ENCODE results near the gene TIMM29.

DNA sequence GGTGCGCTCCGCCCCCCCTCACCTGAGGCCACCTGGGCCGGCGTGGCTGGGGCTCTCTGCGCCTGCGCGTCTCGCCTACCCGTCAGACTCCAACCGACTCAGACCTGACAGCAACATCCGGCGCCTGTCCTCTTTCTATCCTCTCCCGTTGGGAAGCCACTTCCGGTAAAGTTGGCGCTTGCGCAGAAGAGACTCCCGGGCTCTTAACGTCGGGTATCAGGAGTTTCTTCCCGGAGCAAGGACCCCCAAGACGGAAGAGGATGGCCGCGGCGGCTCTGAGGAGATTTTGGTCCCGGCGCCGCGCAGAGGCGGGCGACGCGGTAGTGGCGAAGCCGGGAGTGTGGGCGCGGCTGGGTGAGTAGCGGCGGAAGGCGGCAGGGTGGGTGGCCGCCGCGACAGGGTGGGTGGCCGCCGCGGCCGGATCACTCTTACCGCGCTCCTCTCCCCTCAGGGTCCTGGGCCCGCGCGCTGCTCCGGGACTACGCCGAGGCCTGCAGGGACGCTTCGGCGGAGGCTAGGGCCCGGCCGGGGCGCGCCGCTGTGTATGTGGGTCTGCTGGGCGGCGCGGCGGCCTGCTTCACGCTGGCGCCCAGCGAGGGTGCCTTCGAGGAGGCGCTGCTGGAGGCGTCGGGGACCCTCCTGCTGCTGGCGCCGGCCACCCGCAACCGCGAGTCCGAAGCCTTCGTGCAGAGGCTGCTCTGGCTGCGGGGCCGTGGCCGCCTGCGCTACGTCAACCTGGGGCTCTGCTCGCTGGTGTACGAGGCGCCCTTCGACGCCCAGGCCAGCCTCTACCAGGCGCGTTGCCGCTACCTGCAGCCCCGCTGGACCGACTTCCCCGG lies at the start of gene TIMM29, which contains the start of gene YIPF2:
- TF ChIP-seq, protein P1, sequence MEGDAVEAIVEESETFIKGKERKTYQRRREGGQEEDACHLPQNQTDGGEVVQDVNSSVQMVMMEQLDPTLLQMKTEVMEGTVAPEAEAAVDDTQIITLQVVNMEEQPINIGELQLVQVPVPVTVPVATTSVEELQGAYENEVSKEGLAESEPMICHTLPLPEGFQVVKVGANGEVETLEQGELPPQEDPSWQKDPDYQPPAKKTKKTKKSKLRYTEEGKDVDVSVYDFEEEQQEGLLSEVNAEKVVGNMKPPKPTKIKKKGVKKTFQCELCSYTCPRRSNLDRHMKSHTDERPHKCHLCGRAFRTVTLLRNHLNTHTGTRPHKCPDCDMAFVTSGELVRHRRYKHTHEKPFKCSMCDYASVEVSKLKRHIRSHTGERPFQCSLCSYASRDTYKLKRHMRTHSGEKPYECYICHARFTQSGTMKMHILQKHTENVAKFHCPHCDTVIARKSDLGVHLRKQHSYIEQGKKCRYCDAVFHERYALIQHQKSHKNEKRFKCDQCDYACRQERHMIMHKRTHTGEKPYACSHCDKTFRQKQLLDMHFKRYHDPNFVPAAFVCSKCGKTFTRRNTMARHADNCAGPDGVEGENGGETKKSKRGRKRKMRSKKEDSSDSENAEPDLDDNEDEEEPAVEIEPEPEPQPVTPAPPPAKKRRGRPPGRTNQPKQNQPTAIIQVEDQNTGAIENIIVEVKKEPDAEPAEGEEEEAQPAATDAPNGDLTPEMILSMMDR (conservative IDR thresholded peaks at IDR 0.05 in 1 of 2, IDR thresholded peaks at IDR 0.05 in 1 of 2; ENCODE audit: extremely low read depth in 1 of 2, insufficient read depth in 1 of 2, low read depth in 1 of 2, low read length in 2 of 2), result no peak
- TF ChIP-seq EZH2 (IDR thresholded peaks at IDR 0.05; ENCODE audit: borderline replicate concordance, low read length), result no peak
